Astrocyte of the hippocampus (primary cell): Measurements from ENCODE around the gene SLC37A2.
A peak's percentile ranks its signal among the peaks of the same experiment; 100 is the strongest.
"Not testable (repeated sequence)": the region's sequence is repeated elsewhere in the genome, so short reads cannot be mapped to it uniquely, and the experiment has no call there.

ENCODE experiments used
- DNase-seq: peaks from one replicate; pipeline ENCODE4 v3.0.0; 2011; ENCODE audit warnings: low read depth, low spot score

The SLC37A2 gene

DNA sequence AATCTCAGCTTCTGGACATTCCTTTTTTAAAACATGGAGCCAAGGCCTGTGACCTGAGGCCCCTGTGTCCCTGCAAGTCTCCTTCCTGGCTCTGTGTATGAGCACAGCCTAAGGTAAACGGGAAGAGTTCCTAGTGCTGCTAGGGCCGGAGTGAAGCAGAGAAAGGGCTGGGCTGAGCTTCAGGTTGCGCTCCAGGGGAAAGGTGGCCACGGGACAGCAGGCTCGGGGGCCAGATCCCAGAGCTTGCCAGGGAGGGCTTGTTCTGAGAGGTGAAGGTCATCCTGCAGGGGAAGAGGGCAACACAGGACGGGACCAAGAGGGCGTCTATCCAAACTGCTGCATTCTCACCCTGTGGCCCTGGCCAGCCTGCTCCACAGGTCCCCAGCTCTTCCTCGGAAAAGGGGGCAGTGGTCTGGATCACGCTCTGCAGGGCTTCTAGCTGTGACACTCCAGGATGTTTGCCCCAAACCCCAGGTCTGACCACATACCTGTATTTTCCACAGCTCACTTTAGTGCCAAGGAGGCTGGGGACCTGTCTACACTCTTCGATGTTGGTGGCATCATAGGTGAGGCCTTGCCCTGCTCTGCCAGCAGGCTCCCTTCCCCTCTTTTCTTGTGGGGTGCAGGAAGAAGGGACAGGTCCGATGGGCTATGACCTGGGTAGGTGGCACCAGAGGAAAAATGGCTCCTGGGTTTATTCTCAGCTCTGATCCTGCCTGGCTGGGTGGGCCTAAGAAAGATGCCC, 20.4 kb downstream of the SLC37A2 start:
- DNase-seq, result no peak

DNA sequence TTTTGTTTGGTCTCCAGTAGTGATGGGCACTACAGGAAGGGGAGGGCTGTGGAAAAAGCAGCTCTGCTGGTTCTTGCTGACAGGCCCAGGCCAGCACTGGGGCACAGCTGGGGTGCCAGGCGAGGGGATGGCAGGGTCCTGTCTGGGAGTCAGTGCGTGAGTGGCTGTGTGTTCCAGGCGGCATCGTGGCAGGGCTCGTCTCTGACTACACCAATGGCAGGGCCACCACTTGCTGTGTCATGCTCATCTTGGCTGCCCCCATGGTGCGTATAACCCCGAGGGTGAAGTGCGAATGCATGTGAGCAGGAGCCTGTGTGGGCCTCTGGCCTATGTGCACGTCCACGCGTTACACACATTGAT, 20.9 kb downstream of the SLC37A2 start:
- DNase-seq, result no peak

DNA sequence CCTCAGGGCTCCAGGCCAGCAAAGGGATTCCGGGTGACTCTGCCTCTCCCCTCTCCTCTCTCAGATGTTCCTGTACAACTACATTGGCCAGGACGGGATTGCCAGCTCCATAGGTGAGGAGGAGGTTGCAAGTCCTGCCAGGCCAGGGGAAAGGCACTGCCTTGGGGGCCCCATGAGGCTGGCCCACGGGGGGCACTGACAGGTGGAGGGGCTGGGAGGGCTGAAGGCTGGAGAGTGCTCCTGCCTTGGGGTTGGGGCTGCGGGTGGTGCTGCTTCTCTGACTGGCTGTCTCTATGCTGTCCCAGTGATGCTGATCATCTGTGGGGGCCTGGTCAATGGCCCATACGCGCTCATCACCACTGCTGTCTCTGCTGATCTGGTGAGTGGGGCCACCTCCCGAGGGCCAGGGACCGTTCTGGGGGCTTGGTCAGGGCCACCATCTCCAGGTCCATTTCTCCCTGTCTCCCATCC, 21.7 kb downstream of the SLC37A2 start:
- DNase-seq, result no peak

DNA sequence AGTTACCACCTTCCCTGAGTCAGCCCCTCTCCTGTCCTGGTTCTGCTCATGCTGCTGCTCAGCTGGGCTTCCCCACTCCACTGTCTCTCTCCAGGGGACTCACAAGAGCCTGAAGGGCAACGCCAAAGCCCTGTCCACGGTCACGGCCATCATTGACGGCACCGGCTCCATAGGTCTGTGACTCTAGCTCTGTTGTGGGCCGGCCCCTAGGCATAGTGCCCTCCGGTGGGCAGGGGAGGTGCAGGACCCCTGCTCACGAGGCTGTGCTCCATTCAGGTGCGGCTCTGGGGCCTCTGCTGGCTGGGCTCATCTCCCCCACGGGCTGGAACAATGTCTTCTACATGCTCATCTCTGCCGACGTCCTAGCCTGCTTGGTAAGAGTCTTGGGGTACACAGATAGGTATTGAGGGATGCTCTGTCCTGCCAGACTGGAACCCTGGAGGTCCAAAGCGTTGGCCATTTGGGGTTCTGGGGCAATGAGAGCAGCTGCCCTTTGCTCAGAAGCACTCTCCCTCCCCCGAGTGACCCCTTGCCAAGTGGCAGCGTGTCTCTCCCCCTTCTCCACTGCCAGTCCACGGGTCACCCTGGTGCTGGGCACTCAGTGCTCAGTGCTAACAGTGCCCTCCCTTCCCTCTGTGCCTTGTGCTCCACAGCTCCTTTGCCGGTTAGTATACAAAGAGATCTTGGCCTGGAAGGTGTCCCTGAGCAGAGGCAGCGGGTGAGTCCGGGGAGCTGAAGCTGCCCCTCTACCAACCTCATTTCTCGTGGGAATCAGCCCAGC, 22.4 kb downstream of the SLC37A2 start:
- DNase-seq, result no peak

DNA sequence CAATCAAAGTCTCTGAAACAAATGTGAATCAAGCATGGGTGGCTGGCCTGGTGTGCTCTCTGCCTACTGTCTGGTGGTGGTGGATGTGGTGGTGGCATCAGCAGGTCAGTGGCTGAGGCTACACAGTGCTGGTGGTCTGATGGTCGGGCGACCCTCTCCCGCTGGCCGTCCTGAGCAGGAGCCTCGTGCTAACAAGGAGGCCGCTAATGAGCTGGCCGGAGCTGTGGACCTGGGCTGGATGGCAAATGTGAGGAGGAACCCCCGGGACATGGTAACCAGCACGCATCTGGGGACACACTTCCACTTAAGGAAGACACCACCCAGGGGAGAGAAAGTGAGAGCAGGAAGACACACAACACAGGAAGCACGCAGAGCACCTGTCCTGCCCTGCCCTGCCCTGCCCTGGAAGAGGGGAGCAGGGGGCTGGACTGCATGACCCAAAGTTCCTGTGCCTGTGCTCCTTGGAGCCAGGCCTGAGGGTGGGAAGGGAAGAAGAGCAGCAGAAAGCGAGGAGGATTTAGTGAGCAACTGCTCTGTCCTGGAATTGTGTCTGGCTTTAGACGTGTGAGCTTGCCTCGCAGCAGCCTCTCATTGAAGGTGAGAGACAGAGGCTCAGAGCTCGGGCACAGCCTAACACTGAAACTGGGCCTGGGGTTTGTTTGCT, 23.7 kb downstream of the SLC37A2 start:
- no peak for DNase-seq

DNA sequence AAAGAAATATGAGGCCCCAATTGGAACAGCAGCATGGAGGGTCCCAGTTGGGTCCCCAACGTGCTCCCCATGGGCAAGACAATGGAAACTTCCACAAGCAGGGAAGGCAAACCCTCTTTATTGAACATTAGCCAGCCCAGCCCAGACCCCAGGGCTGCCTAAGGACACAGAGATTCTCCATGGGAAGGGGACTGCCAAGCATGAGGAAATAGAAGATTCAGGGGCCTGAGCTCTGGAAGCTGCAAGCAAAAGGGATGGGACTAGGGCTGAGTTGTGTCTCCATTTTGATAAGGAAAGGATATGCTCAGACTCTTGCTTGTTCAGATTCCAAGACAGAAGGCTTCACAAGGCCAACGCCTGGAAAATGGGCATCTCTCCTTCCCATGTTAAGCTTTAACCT, 25.0 kb downstream of the SLC37A2 start:
- no peak for DNase-seq

DNA sequence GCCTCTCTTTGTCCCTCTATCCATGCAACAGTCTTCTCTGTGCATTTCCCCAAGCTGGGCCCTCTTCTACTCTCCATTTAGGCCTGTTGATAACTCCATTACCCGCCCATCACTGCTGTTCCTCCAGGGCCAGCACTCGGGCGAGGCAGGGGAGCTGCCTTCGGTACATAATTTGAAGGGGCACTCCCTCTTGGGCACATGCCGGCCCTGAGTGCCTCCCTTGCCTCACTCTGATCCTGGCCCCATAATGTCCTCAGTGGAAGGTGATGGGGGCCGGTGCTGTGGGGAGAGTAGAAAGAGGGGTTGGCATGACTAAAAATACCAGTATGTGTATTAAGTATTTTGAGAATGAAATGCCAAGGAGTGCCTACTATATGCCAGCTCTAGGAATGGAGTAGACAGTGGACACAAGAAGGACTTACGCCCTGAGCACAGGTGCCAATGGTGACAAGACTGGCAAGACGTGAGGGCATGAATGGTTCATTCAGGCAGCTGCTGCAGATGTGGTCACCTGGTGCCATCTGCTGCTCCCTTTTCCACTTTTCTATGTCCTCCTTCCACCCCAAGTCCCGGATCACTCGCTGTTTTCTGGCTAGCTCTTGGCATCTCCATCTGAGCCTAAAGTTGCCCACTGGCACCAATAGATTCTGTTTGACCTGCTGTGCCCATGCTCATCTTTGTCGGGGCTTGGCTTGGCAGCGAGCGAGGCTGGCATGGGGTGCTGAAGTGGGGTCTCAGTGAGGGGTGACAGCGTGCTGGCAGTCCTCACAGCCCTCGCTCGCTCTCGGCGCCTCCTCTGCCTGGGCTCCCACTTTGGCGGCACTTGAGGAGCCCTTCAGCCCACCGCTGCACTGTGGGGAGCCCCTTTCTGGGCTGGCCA, 25.7 kb downstream of the SLC37A2 start:
- no peak for DNase-seq

DNA sequence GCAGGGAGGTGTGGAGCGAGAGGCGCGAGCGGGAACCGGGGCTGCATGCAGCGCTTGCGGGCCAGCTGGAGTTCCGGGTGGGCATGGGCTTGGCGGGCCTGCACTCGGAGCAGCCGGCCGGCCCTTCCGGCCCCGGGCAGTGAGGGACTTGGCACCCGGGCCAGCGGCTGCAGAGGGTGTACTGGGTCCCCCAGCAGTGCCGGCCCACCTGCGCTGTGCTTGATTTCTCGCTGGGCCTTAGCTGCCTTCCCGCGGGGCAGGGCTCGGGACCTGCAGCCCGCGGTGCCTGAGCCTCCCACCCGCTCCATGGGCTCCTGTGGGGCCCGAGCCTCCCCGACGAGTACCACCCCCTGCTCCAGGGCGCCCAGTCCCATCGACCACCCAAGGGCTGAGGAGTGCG, 26.4 kb downstream of the SLC37A2 start:
- DNase-seq, result not testable (repeated sequence)

DNA sequence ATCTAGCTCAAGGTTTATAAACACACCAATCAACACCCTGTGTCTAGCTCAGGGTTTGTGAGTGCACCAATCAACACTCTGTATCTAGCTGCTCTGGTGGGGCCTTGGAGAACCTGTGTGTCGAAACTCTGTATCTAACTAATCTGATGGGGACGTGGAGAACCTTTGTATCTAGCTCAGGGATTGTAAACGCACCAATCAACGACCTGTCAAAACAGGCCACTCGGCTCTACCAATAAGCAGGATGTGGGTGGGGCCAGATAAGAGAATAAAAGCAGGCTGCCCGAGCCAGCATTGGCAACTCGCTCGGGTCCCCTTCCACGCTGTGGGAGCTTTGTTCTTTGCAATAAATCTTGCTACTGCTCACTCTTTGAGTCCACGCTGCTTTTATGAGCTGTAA, 27.0 kb downstream of the SLC37A2 start:
- DNase-seq, result not testable (repeated sequence)

DNA sequence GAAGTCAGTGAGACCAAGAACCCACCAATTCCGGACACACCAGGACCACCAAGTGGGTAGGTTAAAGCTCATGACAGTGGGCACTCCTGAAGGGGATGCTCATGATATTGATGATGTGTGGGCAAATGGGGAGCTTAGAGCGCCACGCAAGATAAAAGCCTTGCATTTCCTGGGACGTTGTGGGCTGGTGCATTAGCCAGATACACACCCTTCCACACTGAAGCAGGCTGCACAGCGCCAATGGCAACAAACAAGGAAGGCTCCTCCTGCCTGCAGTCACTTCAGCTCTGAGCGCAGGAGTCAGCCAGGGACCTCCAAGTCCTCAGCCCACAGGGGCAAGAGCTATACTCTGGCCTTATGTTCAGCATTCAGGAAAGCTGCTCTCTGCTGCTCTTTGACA, 27.7 kb downstream of the SLC37A2 start:
- DNase-seq, result no peak

DNA sequence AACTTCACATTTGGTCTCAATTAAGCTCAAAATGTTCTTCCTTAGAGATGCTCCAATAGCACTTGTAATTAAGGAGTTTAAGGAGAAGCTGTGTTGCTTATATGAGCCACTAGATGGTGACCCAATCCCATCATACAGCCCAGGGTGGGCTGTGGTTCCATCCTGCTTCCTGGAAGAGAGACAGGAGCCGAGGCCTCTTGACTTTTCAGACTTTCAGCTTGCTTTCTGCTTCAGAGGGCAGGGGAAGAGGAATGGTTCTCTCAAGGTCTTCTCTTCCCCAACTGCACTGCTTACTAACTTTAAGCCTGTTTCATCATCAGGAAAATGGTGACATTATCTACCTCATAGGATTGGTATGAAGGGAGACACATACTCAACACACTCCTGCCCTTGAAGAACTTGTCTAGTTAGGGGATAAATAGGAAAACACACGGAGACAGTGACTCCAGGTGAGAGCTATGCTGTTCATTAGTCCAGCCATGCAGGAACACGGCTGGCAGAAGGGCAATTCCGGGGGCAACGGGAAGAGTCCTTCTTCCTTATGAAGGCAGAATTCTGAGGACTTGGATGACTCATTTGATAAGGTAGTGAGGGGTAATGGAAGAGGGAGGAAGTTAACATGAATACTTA, 28.3 kb downstream of the SLC37A2 start:
- DNase-seq, result peak; percentile 84

DNA sequence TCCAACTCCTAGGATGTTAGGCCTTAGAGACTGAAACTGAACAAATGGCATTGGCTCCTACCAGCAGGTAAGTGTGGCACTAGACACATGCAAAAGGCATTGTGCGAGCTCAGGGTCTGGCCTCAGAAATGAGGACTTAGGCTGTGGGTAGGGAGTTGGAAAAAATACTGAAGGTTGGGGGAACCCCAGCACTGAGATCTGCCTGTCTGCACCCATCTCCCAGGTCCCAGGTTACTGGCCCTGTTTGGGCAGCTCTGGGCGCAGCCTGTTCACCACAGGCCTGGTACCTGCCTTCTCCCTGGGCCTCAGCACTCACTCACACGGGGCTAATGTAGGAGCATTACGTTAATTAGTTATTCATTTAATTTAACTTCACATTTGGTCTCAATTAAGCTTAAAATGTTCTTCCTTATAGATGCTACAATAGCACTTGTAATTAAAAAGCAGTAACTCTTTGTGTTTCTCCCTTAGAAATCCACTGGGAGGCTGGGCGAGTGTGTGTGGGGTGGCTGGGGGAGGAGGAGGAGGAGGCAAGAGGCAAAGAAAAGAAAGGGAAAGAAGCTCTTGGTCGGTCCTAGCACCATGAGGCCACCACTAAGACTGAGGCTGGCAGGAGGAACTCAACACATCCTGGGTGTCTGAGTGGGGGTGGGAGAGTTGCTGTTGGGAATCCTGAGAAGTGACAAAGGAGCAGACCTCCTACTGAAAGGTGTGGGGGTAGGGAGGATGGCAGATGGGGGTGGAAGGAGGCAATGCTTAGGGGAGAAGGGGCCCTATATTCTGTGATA, 29.0 kb downstream of the SLC37A2 start:
- no peak for DNase-seq

DNA sequence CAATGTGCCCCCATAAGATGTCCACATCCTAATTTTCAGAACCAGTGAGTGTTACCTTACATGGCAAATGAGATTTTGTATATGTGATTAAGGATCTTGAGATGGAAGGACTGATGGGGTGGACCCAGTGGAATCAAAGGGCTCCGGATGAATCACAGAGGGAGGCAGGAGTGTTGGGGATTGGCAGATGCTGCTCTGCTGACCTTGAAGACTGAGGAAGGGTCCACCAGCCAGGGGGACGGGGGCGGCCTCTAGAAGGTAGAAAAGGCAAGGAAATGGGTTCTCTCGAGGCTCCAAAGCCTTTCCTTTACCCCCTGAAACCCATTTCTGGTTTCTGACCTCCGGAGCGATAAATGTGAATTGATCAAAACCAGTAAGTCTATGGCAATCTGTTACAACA, 29.6 kb downstream of the SLC37A2 start:
- DNase-seq, result no peak

DNA sequence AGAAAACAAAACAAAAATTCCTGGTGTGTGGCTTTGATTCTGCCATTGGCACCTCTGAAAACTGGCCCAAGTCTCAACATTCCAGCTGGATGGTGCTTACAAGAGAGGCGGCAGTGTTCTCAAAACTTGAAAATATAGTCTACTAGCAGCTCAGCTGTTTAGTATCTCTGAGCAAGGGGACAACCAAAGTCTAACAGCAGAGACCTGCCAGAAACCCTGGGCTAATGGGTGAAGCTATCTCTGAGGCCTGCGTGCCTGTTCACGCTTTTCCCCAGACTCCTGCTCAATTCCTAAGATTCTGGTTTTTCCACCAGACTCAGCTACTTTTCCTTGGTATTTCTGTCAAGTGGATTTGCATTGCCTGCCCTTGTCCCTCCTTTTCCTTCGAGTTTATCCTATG, 30.4 kb downstream of the SLC37A2 start:
- no peak for DNase-seq

DNA sequence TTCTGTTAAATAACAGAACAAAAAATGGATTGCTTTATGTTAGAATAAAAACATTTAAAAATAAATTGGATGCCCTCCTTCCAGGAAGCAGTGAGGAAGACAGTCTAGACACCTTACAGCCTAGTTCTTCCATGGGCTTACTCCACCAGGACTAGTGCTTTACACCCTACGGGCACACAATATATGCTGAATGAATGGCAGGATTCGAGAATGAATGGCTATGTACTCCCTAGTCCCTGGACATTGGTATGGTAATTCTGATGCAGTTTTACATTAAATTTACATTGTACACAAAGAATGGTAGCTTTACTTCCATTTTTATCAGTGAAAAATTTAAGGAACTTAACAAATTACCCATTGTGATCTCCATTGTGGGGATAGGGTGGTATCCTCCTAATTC, 31.6 kb downstream of the SLC37A2 start:
- no peak for DNase-seq

DNA sequence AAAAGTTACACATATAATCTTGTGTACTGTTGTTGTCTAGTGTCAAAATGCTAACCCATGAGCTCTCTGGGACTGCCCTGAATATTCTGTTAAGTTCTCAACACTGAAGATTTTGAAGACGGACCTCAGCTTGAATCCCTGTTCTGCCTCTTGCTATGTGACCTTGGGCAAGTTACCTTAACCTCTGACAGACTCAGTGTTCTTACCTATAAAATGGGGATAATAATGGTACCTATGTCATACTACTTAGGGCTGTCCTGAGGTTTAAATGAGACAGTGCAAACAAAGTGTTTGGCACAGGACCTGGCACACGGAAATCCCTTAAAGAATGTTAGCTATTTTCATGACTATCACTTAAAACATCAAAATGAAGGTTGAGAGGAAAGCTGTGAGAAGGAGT, 37.0 kb downstream of the SLC37A2 start:
- DNase-seq, result no peak

DNA sequence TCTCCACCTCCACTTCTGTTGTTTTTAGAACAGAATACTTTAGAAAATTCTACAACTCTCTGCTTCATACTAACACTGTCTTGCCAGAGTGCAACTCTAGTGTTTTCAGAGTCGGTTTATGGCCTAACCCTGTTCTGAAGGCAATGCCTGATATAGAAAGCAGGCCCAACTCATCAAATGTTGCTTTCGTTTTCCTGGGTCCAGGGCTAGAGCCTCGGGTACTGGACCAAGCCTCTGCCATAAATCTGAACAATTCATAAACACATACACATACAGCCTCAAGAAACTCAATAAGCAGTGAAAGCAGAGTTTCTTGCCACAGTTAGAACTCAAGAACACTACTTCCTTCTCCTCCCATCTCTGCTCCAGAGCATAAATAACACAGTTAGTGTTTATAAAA, 38.5 kb downstream of the SLC37A2 start:
- DNase-seq, result no peak

DNA sequence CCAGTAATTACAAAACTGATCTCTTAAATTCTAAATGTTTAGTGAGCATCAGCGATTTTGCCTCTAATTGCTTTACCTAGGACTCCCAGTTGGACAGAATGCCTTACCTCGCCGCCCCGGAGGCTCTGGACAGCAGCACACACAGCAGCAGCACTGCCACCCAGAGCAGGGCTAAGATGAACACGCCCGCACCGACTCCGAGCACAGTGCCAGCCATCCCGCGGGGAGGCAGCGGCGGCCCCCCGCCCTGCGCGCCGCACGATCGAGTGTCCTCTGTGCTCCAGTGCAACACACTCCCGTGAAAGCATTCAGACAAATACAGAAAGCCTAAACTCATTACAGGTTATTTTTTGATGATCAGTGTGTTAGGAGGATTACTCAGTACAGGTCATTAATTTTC, 38.9 kb downstream of the SLC37A2 start:
- DNase-seq, result no peak

DNA sequence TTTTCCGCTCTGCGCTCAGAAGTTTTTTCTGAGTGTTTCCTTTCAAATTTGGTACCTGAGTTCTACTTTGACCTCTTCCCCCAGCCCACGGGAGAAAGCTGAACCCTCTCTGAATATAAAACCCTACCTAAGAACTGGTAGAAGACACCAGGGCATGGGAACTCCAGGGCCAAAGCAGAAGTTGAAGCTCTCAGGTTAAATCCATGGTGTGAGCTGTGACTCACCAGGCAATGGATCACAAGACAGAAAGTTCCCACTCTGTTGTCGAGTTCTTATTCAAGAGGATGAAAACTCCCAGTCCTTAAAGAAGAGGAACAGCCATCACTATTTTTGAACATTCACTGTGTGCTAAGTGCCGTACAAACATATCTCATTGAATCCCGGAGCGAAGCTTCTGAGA, 39.4 kb downstream of the SLC37A2 start:
- DNase-seq, result no peak

DNA sequence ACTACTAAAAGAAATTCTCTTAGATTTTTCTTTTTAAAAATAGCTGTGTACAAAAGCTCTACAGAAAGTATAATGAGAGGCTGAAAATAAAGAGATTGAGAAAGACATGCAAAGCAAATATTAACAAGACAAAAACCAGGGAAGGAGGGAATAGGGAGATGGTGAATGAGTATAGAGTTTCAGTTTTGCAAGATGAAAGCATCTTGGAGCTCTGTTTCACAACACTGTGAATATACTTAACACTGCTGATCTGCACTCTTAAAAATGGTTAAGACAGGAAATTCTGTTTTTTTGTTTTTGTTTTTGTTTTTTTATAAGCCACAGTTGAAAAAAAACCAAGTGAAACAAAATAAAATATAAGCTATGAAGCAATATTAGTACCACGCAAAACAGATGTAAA, 42.8 kb downstream of the SLC37A2 start:
- no peak for DNase-seq
